GM12864 (cell line): Measurements from ENCODE around the gene AXIN1.
"Not testable (repeated sequence)": the region's sequence is repeated elsewhere in the genome, so short reads cannot be mapped to it uniquely, and the experiment has no call there.

Experiments used
- DNase-seq: peaks from one replicate; pipeline ENCODE4 v3.0.0-alpha.2; 2011; ENCODE audit warnings: low read depth
- H3K4me3 ChIP-seq: 2 replicates; pipeline ENCODE4 v1.5.1; 2011; ENCODE audit warnings: mild to moderate bottlenecking, low read depth, low read length, control low read depth
- TF ChIP-seq, protein P1 (sequence below): IDR thresholded peaks from 2 replicates; pipeline ENCODE4 v1.5.1; 2011; ENCODE audit warnings: low read depth, mild to moderate bottlenecking, moderate library complexity, low read length, control low read depth, inconsistent platforms; ENCODE audit errors: missing control alignments

The AXIN1 gene

DNA sequence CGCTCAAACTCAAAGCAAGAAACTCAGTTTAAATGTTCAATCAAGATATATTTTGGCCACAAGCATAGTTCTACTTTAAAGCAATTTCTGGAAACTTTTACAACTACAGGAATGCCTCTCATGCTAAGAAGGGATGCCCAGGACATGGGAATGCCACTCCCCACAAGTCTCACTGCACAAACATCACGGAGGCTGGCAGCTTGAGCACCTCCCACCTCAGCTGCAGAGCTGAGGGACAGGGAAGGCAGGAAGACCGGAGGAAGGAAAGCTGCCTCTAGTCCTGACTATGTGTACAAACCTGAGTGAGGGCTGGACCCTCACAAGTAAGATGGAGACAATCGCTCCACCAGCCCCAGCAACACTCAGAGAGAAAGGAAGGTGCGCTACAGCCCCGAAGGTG is 5.3 kb downstream of the AXIN1 start:
- no peak for DNase-seq
- H3K4me3 ChIP-seq = no peak overlapping the region
- TF ChIP-seq, protein P1, sequence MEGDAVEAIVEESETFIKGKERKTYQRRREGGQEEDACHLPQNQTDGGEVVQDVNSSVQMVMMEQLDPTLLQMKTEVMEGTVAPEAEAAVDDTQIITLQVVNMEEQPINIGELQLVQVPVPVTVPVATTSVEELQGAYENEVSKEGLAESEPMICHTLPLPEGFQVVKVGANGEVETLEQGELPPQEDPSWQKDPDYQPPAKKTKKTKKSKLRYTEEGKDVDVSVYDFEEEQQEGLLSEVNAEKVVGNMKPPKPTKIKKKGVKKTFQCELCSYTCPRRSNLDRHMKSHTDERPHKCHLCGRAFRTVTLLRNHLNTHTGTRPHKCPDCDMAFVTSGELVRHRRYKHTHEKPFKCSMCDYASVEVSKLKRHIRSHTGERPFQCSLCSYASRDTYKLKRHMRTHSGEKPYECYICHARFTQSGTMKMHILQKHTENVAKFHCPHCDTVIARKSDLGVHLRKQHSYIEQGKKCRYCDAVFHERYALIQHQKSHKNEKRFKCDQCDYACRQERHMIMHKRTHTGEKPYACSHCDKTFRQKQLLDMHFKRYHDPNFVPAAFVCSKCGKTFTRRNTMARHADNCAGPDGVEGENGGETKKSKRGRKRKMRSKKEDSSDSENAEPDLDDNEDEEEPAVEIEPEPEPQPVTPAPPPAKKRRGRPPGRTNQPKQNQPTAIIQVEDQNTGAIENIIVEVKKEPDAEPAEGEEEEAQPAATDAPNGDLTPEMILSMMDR = no peak

DNA sequence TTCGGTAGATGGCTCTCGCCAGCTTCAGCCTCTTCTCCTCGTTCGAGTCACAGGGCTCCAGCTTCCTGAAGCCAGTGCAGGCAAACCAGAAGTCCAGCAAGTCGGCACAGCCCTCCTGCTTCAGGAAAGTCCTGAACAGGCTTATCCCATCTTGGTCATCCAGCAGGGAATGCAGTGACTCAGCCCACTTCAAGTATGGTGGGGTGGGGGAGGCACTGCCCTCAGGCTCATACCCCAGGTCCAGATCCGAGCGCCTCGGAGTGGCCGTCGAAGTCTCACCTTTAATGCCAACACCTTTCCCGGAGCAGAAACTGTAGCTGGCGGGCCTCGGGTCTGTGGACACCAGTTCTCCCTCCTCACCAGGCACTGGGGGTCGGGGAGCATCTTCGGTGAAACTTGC is 5.9 kb downstream of the AXIN1 start:
- no peak overlapping the region for H3K4me3 ChIP-seq
- DNase-seq = no peak
- TF ChIP-seq, protein P1 = no peak

DNA sequence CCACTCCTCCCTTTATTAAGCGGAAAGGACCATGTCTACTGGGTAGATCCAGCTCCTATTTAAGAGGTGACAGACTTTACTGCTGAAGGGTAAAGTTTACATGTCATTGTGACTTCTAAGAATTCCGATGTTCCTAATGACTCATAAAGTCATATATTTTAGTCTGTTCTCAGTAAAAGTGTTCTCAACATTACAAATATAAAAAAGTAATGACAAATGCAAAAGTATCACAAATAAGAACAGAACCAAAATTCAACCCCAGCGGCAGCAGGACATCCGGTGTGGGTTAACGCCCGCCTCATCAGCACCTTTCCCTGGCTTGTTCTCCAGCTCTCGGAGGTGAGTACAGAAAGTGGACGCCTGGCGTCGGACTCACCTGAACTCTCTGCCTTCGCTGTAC is 6.8 kb downstream of the AXIN1 start:
- TF ChIP-seq, protein P1 = no peak
- no peak overlapping the region for H3K4me3 ChIP-seq
- no peak for DNase-seq

DNA sequence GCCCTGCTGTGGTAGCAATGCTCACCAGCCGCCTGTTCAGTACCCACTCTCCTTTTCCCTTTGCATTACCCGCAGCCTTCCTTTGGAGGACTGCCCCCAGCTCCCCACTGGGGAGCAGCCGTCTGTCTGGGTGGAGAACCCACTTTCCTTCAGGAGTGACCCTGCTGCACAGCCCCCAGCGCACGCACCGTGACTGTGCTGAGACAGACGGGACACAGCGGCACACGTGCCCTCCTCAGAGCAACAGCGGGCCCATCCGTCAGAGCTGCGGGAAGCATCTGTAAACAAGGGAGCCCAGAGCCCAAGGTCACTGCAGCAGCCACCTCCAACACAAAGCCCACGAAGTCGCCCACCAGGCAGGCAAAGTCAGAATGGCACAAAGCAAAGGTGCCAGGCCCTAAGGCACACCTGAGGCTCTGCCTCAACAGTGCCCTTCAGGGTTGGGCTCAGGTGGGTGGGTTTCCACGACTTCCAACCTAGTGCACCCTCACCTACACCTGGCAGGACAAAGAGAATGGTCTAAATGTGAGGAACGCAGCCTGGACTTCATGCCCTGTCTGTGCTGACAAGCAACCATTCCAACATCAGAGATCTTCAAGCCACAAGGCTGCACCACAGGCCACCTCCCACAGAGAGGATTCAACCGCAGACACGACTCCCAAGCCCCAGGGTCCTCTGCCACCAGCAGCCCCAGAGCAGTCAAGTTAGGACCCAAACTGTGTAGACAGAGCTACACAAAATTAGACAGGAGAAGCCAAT is 9.9 kb downstream of the AXIN1 start:
- TF ChIP-seq, protein P1 = no peak
- no peak overlapping the region for H3K4me3 ChIP-seq
- DNase-seq = no peak

DNA sequence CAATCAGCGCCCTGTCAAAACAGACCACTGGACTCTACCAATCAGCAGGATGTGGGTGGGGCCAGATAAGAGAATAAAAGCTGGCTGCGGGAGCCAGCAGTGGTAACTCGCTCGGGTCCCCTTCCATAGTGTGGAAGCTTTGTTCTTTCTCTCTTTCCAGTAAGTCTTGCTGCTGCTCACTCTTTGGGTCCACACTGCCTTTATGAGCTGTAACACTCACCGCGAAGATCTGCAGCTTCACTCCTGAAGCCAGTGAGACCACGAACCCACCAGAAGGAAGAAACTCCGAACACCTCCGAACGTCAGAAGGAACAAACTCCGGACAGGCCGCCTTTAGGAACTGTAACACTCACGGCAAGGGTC is 10.6 kb downstream of the AXIN1 start:
- DNase-seq, H3K4me3 ChIP-seq: not testable (repeated sequence)

DNA sequence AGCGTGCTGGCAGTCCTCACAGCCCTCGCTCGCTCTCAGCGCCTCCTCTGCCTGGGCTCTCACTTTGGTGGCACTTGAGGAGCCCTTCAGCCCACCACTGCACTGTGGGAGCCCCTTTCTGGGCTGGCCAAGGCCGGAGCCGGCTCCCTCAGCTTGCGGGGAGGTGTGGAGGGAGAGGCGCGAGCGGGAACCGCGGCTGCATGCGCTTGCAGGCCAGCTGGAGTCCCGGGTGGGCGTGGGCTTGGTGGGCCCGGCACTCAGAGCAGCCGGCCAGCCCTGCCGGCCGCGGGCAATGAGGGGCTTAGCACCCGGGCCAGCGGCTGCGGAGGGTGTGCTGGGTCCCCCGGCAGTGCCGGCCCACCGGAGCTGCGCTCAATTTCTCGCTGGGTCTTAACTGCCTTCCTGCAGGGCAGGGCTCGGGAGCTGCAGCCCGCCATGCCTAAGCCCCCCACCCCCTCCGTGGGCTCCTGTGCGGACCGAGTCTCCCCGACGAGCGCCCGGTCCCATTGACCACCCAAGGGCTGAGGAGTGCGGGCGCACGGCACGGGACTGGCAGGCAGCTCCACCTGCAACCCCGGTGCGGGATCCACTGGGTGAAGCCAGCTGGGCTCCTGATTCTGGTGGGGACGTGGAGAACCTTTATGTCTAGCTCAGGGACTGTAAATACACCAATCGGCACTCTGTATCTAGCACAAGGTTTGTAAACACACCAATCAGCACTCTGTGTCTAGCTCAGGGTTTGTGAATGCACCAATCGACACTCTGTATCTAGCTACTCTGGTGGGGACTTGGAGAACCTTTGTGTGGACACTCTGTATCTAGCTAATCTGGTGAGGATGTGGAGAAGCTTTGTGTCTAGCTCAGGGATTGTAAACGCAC is 11.2 kb downstream of the AXIN1 start:
- not testable (repeated sequence) for DNase-seq

DNA sequence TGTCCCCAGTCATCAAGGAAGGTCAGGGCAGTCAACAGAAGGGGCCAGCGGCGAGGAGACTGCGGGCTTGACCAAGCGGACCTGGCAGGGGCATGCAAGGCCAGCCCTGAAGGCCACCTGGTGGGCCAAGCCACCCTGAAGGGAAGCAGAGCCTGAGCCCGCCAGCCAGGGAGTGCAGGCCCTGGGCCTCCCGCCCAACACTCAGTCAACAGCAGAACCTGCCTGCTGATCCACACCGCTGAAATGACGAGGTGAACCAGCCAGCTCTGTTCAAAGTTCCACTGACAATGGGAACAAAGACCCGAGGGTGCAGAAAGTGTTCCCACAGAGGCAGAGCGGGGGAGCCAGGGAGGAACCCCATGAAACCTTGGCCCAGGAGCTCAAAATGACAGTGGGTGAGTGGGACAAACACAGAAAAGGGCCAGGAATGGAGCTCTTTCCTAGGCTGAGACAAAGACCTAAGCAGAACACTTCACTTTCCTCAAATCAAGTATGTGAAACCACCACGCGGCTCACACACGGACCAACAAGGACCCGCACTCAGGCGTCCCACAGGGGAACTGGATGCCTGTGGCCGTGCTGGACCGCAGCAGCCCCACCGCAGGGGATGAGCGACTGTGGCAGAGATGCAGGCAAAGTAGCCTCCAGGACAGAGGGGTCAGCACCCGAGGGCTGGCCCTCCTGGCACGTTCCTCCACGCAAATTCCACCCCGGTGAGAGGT is 12.0 kb downstream of the AXIN1 start:
- H3K4me3 ChIP-seq = no peak overlapping the region
- DNase-seq = no peak
- TF ChIP-seq, protein P1 = no peak

More for the DNA sequence above, 11.2 kb downstream of the AXIN1 start:
- H3K4me3 ChIP-seq = not testable (repeated sequence)
